Activated CD4-positive, alpha-beta T cell treated with anti-CD3 and anti-CD28 coated beads, Interleukin-2, amount 10 ng/mL, durations not matched to agents 7 days and 5 days (primary cell): Measurements from ENCODE around the gene DNAH8. TPM values are rescaled to one million over a fixed set of nuclear protein-coding genes. Genes with fewer than 3 reads are reported as not detected.

Source experiments
- CTCF ChIA-PET: fragments of 350-600 bp; sonication (Branson Sonifier 250); formaldehyde crosslinking; loops from one replicate; lab custom pipeline; 2021; ENCODE audit warnings: antibody characterized with exemption; lab: Charles Lee
- POLR2A ChIA-PET: fragments of 350-600 bp; sonication (Branson Sonifier 250); formaldehyde crosslinking; loops from one replicate; lab custom pipeline; 2021; ENCODE audit warnings: antibody characterized with exemption; lab: Charles Lee
- DNase-seq: peaks from one replicate; pipeline ENCODE4 v3.0.0-alpha.2; 2020
- H3K27ac Mint-ChIP-seq: one replicate; pipeline ENCODE4 v1.8.0; 2021; ENCODE audit warnings: mild to moderate bottlenecking, moderate library complexity, mixed read lengths
- H3K27me3 Mint-ChIP-seq: one replicate; pipeline ENCODE4 v1.8.0; 2021; ENCODE audit warnings: mixed read lengths
- H3K36me3 Mint-ChIP-seq: one replicate; pipeline ENCODE4 v1.8.0; 2021; ENCODE audit warnings: low read depth, mixed read lengths
- H3K4me1 Mint-ChIP-seq: one replicate; pipeline ENCODE4 v1.8.0; 2021; ENCODE audit warnings: mixed read lengths
- H3K4me3 Mint-ChIP-seq: one replicate; pipeline ENCODE4 v1.8.0; 2021; ENCODE audit warnings: mild to moderate bottlenecking, moderate library complexity, mixed read lengths
- H3K9me3 Mint-ChIP-seq: one replicate; pipeline ENCODE4 v1.8.0; 2021; ENCODE audit warnings: mixed read lengths
- total RNA-seq, 2 experiments: library from RNA; stranded (reverse); gene quantifications; one replicate each; pipeline ENCODE4 v1.2.3, GENCODE V29; 2021

Gene DNAH8
- total RNA-seq, 2 experiments from 2014 or later = 0.07 to 0.10 TPM

DNA sequence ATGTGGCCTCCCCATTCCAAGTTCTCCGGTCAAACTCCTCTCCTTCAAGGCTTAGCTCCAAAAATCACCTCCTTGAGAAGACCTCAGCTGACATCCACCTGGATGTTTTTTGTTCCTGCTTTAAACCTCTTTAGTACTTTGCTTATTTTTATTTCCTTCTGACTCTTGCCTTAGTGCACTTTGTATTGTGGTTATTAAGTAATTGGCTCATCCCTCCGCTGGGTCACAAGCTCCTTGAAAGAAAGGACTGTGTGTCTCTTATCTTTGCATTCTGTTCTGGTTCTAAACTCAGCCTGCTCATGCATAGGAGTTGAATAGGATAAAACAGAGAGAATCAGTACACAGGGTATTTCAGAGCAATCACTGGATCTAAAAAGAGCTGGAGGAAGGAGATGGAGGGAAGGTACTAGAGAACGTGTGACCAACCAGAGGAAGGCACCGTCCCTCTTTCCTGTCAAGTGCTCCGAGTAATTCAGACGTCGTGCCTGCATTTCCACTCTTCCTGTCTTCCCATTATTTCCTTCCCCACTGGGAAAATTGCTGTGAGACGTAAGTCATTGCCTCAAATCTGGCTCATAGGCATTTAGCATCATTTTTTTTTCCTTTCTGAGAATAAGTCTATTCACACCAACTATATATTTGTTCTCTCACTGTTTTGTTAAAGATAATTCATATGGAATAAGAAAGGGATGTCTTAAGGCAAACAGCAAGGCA, 273.8 kb downstream of the DNAH8 start:
- ChIA-PET POLR2A (no interaction called here), CTCF (interaction anchor here (0.7 kb wide), 1 partner anchor 16 kb away, joined by 3 read pairs; no protein-coding TSS in a partner anchor)
- H3K4me1 Mint-ChIP-seq = no peaks in the 10 kb centered on the region
- H3K4me3 Mint-ChIP-seq = no peak overlapping the region
- H3K9me3 Mint-ChIP-seq = no peaks in the 10 kb centered on the region
- H3K27ac Mint-ChIP-seq = no peak overlapping the region
- no peaks in the 10 kb centered on the region for H3K36me3 Mint-ChIP-seq
- no peak for DNase-seq
- H3K27me3 Mint-ChIP-seq = peaks cover 6% of the 10 kb centered on the region

GRCh38 chr6:38990475-38990874, 275.4 kb downstream of the DNAH8 start:
- Mint-ChIP-seq H3K27ac (no peak overlapping the region), H3K36me3 (no peaks in the 10 kb centered on the region), H3K4me1 (no peaks in the 10 kb centered on the region), H3K9me3 (no peaks in the 10 kb centered on the region), H3K27me3 (peaks cover 8% of the 10 kb centered on the region), H3K4me3 (no peak overlapping the region)
- DNase-seq = no peak
- ChIA-PET CTCF (no interaction called here), POLR2A (no interaction called here)

- ChIA-PET CTCF (interaction anchor here (1.1 to 1.7 kb wide), 3 partner anchors 10 to 306 kb away, joined by 3 to 4 read pairs (median 3); no protein-coding TSS in a partner anchor), POLR2A (no interaction called here)
- H3K36me3 Mint-ChIP-seq = no peaks in the 10 kb centered on the region
- H3K9me3 Mint-ChIP-seq = no peaks in the 10 kb centered on the region
- H3K27ac Mint-ChIP-seq = no peak overlapping the region
- no peak overlapping the region for H3K4me3 Mint-ChIP-seq
- DNase-seq = no peak
- H3K27me3 Mint-ChIP-seq = peaks cover 34% of the 10 kb centered on the region
- H3K4me1 Mint-ChIP-seq = no peaks in the 10 kb centered on the region
These were observed 281.6 kb downstream of the DNAH8 start for GRCh38 chr6:38996676-38997075.

GRCh38 chr6:38997128-38997761, 282.1 kb downstream of the DNAH8 start:
- Mint-ChIP-seq H3K36me3 (no peaks in the 10 kb centered on the region), H3K4me1 (no peaks in the 10 kb centered on the region), H3K4me3 (no peak overlapping the region), H3K27ac (no peak overlapping the region), H3K9me3 (no peaks in the 10 kb centered on the region), H3K27me3 (peaks cover 38% of the 10 kb centered on the region)
- ChIA-PET CTCF (interaction anchor here (1.1 to 1.3 kb wide), 2 partner anchors 9 to 64 kb away, joined by 3 read pairs; no protein-coding TSS in a partner anchor), POLR2A (no interaction called here)
- peak; percentile 32 for DNase-seq

GRCh38 chr6:39003072-39003471, 288.0 kb downstream of the DNAH8 start:
- H3K9me3 Mint-ChIP-seq = no peaks in the 10 kb centered on the region
- POLR2A ChIA-PET = no interaction called here
- H3K4me3 Mint-ChIP-seq = no peak overlapping the region
- no peaks in the 10 kb centered on the region for H3K4me1 Mint-ChIP-seq
- no peak overlapping the region for H3K27ac Mint-ChIP-seq
- CTCF ChIA-PET = no interaction called here
- DNase-seq = no peak
- peaks cover 62% of the 10 kb centered on the region for H3K27me3 Mint-ChIP-seq
- no peaks in the 10 kb centered on the region for H3K36me3 Mint-ChIP-seq

- H3K4me3 Mint-ChIP-seq = no peak overlapping the region
- H3K9me3 Mint-ChIP-seq = no peaks in the 10 kb centered on the region
- ChIA-PET CTCF (no interaction called here), POLR2A (no interaction called here)
- no peaks in the 10 kb centered on the region for H3K4me1 Mint-ChIP-seq
- no peaks in the 10 kb centered on the region for H3K36me3 Mint-ChIP-seq
- H3K27ac Mint-ChIP-seq = no peak overlapping the region
- DNase-seq = no peak
- peaks cover 65% of the 10 kb centered on the region for H3K27me3 Mint-ChIP-seq
These were observed 288.4 kb downstream of the DNAH8 start for GRCh38 chr6:39003492-39003891.

- no peak for DNase-seq
- Mint-ChIP-seq H3K4me1 (no peaks in the 10 kb centered on the region), H3K9me3 (no peaks in the 10 kb centered on the region), H3K36me3 (no peaks in the 10 kb centered on the region), H3K4me3 (no peak overlapping the region), H3K27ac (no peak overlapping the region), H3K27me3 (peaks cover 72% of the 10 kb centered on the region)
- POLR2A ChIA-PET = no interaction called here
- CTCF ChIA-PET = no interaction called here
These were observed 289.7 kb downstream of the DNAH8 start for GRCh38 chr6:39004801-39005200.

DNA sequence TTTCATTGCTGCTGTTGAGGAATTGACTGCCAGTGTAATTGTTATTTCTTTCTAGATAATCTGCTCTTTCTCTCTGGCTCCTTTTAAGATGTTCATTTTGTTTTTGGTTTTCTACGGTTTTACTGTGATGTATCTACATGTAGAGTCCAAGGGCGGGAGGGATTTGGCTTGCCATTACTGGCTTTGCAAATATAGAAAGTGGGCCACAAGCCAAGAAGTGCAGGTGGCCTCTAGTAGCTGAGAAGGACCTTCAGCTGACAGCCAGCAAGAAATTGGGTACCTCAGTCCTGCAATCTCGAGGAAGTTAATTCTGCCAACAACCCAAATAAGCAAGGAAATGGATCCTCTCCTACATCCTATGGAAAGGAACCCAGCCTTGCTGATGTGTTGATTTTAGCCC, 290.7 kb downstream of the DNAH8 start:
- Mint-ChIP-seq H3K4me3 (no peak overlapping the region), H3K36me3 (no peaks in the 10 kb centered on the region), H3K9me3 (no peaks in the 10 kb centered on the region), H3K27ac (no peak overlapping the region), H3K4me1 (no peaks in the 10 kb centered on the region), H3K27me3 (peaks cover 67% of the 10 kb centered on the region)
- CTCF ChIA-PET = no interaction called here
- no peak for DNase-seq
- POLR2A ChIA-PET = no interaction called here

GRCh38 chr6:39007575-39007974, 292.5 kb downstream of the DNAH8 start:
- Mint-ChIP-seq H3K27ac (no peak overlapping the region), H3K4me3 (no peak overlapping the region), H3K4me1 (no peaks in the 10 kb centered on the region), H3K27me3 (peaks cover 68% of the 10 kb centered on the region), H3K36me3 (no peaks in the 10 kb centered on the region), H3K9me3 (no peaks in the 10 kb centered on the region)
- DNase-seq = no peak
- ChIA-PET CTCF (no interaction called here), POLR2A (no interaction called here)

DNA sequence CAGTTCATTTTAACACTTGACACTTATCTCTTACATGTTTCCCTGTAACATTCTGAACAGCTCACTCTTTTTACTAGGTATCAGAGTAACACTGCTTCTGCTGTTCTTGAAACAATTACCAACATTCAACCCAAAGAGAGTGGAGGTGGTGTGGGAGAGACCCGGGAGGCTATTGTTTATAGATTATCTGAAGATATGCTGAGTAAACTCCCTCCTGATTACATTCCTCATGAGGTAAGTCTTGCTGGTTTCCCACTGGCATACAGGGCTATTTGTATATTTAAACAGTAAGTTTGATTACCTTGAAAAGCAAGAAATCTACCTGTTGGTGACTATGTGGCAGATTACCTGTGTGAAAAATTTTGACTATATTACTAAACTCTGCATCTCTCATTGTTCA, 293.6 kb downstream of the DNAH8 start:
- Mint-ChIP-seq H3K9me3 (no peaks in the 10 kb centered on the region), H3K4me3 (no peak overlapping the region), H3K4me1 (no peaks in the 10 kb centered on the region), H3K27me3 (peaks cover 65% of the 10 kb centered on the region), H3K27ac (no peak overlapping the region), H3K36me3 (no peaks in the 10 kb centered on the region)
- ChIA-PET CTCF (no interaction called here), POLR2A (no interaction called here)
- no peak for DNase-seq

DNA sequence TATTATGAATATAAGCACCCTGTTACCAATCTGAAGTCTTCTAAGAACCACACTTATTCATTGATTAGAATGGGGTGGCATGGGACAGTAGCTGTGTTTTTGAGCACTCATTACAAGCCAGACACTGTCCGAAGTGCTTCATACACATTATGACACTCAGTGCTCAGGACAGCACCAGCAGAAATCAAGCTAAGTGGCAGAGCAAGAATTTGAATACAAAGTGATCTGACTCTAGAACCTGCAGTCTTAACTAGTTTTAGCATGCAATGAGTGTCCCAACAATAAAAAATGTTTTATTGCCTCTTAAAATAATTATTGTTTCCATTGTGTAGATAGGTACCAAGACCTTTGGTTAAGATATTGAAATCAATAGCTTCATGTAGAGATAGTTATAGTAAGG, 294.4 kb downstream of the DNAH8 start:
- no peak for DNase-seq
- H3K4me3 Mint-ChIP-seq = no peak overlapping the region
- no peak overlapping the region for H3K27ac Mint-ChIP-seq
- H3K27me3 Mint-ChIP-seq = peaks cover 62% of the 10 kb centered on the region
- CTCF ChIA-PET = no interaction called here
- no peaks in the 10 kb centered on the region for H3K9me3 Mint-ChIP-seq
- POLR2A ChIA-PET = no interaction called here
- no peaks in the 10 kb centered on the region for H3K4me1 Mint-ChIP-seq
- H3K36me3 Mint-ChIP-seq = no peaks in the 10 kb centered on the region

GRCh38 chr6:39016839-39017546, 301.9 kb downstream of the DNAH8 start:
- H3K9me3 Mint-ChIP-seq = no peaks in the 10 kb centered on the region
- DNase-seq = no peak
- H3K27ac Mint-ChIP-seq = no peak overlapping the region
- H3K4me1 Mint-ChIP-seq = no peaks in the 10 kb centered on the region
- POLR2A ChIA-PET = no interaction called here
- H3K4me3 Mint-ChIP-seq = no peak overlapping the region
- CTCF ChIA-PET = no interaction called here
- no peaks in the 10 kb centered on the region for H3K36me3 Mint-ChIP-seq
- H3K27me3 Mint-ChIP-seq = peaks cover 16% of the 10 kb centered on the region

DNA sequence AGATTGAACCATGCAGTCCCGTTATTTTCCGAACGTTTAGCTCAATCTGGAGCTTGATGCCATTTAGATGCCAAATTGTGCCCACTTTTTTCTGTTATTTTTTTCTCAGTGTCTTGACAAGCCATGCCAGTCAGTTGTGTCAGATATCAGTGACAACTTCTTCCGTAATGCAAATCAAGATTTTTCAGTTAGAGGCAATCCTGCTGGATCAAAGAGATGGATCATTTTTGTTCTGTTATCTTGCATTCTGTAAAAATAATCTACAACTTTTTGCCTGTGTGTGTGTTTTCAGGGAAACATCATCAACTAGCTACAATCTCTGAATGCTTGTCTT, 302.4 kb downstream of the DNAH8 start:
- Mint-ChIP-seq H3K27me3 (peaks cover 12% of the 10 kb centered on the region), H3K4me3 (no peak overlapping the region), H3K36me3 (no peaks in the 10 kb centered on the region), H3K4me1 (no peaks in the 10 kb centered on the region), H3K9me3 (no peaks in the 10 kb centered on the region), H3K27ac (no peak overlapping the region)
- ChIA-PET POLR2A (no interaction called here), CTCF (no interaction called here)
- no peak for DNase-seq
